Stimulated activated CD8-positive, alpha-beta memory T cell treated with anti-CD3 and anti-CD28 coated beads, Interleukin-7, amount 100 ng/mL, for 48 hours (primary cell): Measurements from ENCODE around the gene NAGK.
"Not testable (repeated sequence)": the region's sequence is repeated elsewhere in the genome, so short reads cannot be mapped to it uniquely, and the experiment has no call there.

Source experiments
- DNase-seq, 2 donors: peaks; one replicate each; pipeline ENCODE4 v3.0.0-alpha.2; 2020; ENCODE audit warnings: low read depth in 1 of 2; ENCODE audit errors: extremely low read depth in 1 of 2

NAGK gene

GRCh38 chr2:71103809-71104208 lies 35.4 kb downstream of the NAGK start:
- DNase-seq: no peak

- DNase-seq: not testable (repeated sequence)
Observed at GRCh38 chr2:71106463-71106862, 38.0 kb downstream of the NAGK start.

- no peak for DNase-seq
Observed at GRCh38 chr2:71108091-71108490, 39.6 kb downstream of the NAGK start.

DNA sequence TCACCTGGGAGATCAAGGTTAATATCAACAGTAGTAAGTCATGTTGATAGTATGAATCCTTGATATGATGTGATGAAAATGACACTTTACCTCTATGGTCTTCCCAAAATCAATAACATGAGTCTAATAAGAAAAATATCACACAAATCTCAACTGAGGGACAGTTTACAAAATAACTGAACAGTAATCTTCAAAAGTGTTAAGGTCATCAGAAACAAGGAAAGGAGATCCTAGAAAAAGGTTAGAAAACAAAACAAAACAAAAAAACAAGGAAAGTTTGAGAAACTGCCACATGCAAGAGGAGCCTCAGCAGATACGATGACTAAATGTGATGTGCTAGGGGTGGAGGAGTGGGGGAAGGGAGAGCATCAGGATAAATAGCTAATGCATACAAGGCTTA lies 45.4 kb downstream of the NAGK start:
- no peak for DNase-seq

- DNase-seq: no peak
Observed at GRCh38 chr2:71117063-71117462, 48.6 kb downstream of the NAGK start.

GRCh38 chr2:71120195-71120594 lies 51.7 kb downstream of the NAGK start:
- no peak for DNase-seq

GRCh38 chr2:71121479-71121878 lies 53.0 kb downstream of the NAGK start:
- DNase-seq: no peak

- DNase-seq: no peak
Observed at GRCh38 chr2:71122387-71123298, 54.2 kb downstream of the NAGK start.

DNA sequence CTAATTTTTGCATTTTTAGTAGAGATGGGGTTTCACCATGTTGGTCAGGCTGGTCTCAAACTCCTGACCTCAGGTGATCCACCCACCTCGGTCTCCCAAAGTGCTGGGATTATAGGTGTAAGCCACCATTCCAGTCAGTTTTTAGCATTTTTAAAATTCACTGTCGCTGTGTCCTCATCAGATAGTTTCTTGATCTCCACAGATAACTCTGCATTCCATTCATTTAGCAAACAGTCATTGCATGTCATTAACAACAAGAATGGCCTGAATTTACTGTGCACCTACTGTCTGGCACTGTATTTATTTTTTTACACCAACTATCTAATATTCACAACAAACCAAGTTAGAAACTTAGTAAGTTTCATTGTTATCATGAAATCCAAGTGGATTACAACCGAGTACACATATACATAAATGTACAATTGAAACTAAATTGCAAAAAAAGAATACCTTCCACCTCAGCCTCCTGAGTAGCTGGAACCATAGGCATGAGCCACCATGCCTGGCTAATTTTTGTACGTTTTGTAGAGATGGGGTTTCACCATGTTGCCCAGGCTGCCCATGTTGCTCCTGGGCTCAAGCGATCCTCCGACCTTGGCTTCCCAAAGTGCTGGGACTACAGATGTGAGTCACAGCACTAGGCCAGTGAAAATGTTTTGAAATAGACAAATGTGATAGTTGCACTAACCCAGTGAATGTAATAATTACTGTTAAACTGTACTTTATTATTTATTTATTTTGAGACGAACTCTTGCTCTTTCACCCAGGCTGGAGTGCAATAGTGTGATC lies 57.3 kb downstream of the NAGK start:
- no peak for DNase-seq

DNA sequence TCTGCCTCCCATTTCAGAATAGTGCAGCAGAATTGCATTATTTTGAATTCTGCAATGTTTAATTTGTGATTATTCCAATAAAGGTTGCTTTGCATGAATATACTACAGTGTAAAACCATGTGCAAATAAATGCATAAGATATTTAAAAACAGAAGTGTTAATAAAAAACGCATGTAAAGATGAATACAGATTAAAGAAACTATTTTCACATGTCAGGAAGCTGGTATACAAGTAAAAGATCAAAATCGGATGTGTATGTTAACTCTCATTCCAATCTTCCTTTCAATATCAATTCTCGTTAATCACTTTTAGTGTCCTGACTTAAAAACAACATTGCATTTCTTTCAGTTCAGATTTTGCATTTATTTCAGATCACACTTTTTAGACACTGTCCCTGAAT lies 58.5 kb downstream of the NAGK start:
- no peak for DNase-seq
